ENCODE data around the gene SOX6.
"Not testable (repeated sequence)": the region's sequence is repeated elsewhere in the genome, so short reads cannot be mapped to it uniquely, and the experiment has no call there.

Gene SOX6

GRCh38 chr11:15937601-15938120, 418.7 kb downstream of the SOX6 start:
- no peak for DNase-seq (ENCODE audit: low read depth in 1 of 2, low spot score in 1 of 2)

DNA sequence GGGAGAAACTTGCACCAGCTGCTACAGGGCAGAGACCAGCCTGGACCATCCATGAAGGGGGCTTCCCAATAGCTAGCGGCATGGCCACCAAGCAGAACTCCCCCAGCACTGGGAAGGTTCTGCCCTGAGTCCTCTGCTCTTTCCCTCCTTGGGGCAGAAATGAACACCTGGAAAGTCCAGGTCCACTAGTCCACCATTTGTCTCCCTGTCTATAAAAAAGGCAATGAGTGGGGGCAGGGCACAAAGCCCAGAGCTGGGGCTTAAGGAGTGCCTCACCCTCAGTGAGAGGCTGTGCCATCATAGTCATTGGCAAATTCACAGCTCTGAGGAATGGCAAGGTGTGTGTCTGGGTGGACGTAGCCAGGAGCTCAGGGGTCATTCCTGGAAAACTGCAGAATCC, 420.3 kb downstream of the SOX6 start:
- no peak for DNase-seq (ENCODE audit: low read depth in 1 of 2, low spot score in 1 of 2)

DNA sequence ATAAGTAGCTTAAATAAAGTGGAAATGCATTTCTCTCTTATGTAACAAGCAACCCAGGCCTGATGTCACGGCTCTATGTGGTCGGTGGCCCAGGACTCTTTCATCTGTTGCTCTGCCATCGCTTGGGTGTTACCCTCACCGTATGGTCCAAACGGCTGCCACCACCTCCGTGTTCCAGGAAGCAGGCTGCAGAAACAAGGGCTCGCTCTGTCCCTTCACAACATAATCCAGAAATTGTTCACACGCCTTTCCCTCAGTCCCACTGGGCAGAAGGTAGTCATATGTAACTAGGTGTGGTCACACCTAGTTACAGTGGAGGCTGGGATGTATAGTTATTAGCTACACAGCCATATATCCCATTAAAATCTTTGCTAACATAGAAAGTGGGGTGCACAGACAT, 421.0 kb downstream of the SOX6 start:
- DNase-seq (ENCODE audit: low read depth in 1 of 2, low spot score in 1 of 2): no peak

GRCh38 chr11:15933886-15934625, 422.3 kb downstream of the SOX6 start:
- no peak for DNase-seq (ENCODE audit: low read depth in 1 of 2, low spot score in 1 of 2)

- DNase-seq (ENCODE audit: low read depth in 1 of 2, low spot score in 1 of 2): no peak
Observed at GRCh38 chr11:15932417-15932816, 423.9 kb downstream of the SOX6 start.

DNA sequence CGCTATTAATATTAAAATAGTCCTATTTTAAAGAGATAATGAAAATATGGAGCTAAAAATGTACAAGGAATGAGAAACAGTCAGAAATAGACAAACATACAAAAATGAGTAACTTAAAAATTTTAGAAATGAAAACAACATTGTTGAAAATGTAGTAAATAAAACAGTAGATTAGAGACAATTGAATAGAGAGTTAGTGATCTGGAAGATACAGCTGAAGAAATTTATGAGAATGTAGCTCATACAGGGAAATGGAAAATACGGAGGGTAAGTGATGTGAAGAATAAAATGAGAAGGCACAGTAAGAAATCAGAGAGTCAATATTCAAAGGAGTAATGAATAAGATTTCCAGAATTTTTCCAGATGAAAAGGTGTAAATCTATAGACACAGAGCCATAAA, 424.8 kb downstream of the SOX6 start:
- no peak for DNase-seq (ENCODE audit: low read depth in 1 of 2, low spot score in 1 of 2)

- no peak for DNase-seq (ENCODE audit: low read depth in 1 of 2, low spot score in 1 of 2)
Observed at GRCh38 chr11:15930442-15931025, 425.8 kb downstream of the SOX6 start.

GRCh38 chr11:15929371-15929901, 426.9 kb downstream of the SOX6 start:
- DNase-seq (ENCODE audit: low read depth in 1 of 2, low spot score in 1 of 2): no peak

GRCh38 chr11:15927864-15928217, 428.5 kb downstream of the SOX6 start:
- no peak for DNase-seq (ENCODE audit: low read depth in 1 of 2, low spot score in 1 of 2)

DNA sequence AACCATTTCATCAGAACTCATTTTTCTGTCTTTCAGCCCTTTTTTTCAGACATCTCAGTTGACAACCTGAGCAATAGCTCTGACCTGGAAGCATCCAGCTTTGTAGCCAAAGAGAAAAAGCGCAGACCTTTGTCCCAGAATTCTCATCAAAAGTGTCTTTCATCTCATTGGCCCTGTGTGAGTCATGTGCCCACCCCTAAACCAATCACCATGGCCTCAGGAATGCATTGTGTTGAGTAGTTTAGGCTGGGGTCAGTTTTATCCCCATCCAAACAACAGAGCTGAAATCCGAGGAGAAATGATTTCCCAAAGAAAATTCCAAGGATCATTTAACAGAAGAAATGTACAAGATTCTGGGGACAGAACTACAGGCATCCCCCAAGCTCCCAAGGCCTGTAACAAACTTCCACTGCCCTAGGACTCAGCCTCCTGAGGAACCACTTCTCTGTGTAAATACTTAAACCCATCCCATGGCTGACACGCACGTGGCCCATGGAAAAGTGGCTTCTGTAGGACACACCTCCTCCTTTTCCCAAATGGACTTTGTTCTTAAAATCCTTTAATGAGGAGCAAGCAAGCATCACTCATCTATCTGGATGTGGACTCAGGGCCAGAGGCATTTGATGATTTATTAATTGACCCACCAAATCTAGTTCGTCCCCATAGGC, 429.0 kb downstream of the SOX6 start:
- DNase-seq (ENCODE audit: low read depth in 1 of 2, low spot score in 1 of 2): no peak

- DNase-seq (ENCODE audit: low read depth in 1 of 2, low spot score in 1 of 2): no peak
Observed at GRCh38 chr11:15926071-15926470, 430.3 kb downstream of the SOX6 start.

DNA sequence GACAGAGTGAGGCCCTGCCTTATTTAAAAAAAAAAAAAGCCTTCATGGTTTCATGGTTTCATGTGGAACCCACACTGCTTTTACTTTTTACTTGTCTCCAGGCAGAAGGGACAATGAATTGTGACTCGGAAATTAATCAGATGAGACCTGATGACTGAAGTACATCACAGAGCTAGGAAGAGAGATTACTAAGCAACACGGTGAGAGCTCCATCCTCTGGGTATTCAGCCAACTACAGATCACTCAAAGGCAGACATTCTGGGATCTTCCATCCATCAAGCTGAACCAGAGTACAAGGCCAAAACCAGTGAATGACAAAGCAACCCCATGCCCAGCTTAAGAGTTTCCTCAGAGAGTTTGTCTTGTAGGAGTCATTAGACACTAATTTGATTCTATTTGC, 433.2 kb downstream of the SOX6 start:
- DNase-seq (ENCODE audit: low read depth in 1 of 2, low spot score in 1 of 2): no peak

GRCh38 chr11:15922745-15923144, 433.6 kb downstream of the SOX6 start:
- DNase-seq (ENCODE audit: low read depth in 1 of 2, low spot score in 1 of 2): not testable (repeated sequence)

DNA sequence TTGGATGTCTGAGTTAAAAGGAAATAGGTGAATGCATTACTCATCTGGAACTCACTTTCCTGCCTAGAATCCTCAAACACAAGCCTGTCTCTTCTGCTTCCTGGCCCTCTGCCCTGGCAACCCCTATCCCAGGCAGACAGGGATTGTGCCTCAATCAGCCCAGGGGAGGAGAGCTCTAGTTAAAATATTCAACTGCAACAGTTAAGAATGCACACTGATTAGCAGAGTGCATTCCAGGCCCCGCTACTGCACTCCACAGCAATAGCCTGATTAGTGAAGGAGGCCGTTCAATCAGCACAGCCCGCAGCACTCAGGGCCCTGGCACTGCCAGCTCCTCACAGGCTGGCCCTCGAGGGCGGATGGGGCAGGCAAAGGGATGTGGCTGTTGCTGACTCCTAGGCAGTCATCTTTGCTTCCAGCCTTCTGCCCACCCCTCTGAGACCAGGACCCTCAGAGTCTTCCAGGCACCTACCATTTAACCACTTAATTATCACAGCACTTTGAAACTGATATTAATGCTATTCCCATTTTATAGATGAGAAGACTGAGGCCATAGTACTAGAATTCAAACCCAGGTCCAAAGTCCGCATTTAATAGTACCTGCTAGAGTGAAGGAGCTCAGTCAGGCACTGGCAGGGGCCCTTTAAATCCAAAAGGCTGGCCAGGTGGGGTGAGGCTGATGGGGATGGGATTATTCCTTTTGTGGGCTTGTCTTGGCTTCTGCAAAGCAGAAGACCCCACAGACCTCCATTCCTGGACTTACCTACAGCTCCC, 435.3 kb downstream of the SOX6 start:
- no peak for DNase-seq (ENCODE audit: low read depth in 1 of 2, low spot score in 1 of 2)

GRCh38 chr11:15918674-15919073, 437.7 kb downstream of the SOX6 start:
- no peak for DNase-seq (ENCODE audit: low read depth in 1 of 2, low spot score in 1 of 2)

DNA sequence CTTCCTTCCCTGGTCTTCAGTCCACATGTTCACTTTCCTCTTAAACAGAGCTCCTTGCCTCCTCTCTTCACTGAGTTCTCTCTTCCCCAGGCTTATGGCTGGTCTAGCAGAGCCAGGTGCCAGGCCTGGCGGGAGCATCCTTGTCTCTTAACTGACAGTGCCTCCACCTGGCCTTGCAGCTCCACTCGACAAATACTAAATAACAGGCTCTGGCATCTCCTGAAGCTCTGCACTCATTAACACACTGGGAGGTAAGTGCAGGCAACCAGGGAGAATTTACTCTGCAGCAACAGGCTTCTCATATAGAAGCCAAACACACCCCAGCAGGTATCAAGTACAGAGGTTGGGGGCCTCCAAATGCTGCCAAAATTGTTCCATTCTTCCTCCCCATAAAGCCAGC, 438.1 kb downstream of the SOX6 start:
- no peak for DNase-seq (ENCODE audit: low read depth in 1 of 2, low spot score in 1 of 2)
